Ascending aorta (tissue), 2 donors: ENCODE measurements around the gene KCNG2. TPM values are rescaled to one million over a fixed set of nuclear protein-coding genes. Genes with fewer than 3 reads are reported as not detected.

Experiments used
- DNase-seq, 2 donors: peaks; one replicate each; pipeline ENCODE4 v3.0.0-alpha.2; 2019; ENCODE audit warnings: low spot score in 2 of 2
- H3K27ac ChIP-seq, 2 donors: fragments of 200-600 bp; sonication (generic); one replicate each; pipeline ENCODE4 v1.5.1; 2016 to 2017; ENCODE audit warnings: mild to moderate bottlenecking in 1 of 2
- H3K27me3 ChIP-seq: fragments of 200-600 bp; sonication (generic); one replicate; pipeline ENCODE4 v1.5.1; 2017
- H3K36me3 ChIP-seq, 2 donors: fragments of 200-600 bp; sonication (generic); one replicate each; pipeline ENCODE4 v1.5.1; 2016
- H3K4me1 ChIP-seq, 2 donors: fragments of 200-600 bp; sonication (generic); one replicate each; pipeline ENCODE4 v1.5.1; 2016 to 2017; ENCODE audit warnings: mild to moderate bottlenecking in 1 of 2
- H3K4me3 ChIP-seq, 2 donors: fragments of 200-600 bp; sonication (generic); one replicate each; pipeline ENCODE4 v1.5.1; 2016 to 2017; ENCODE audit warnings: mild to moderate bottlenecking in 1 of 2
- H3K9me3 ChIP-seq, 2 donors: fragments of 200-600 bp; sonication (generic); one replicate each; pipeline ENCODE4 v1.5.1; 2016
- intact Hi-C: fragments of 100-400 bp; cut with DNase I; formaldehyde crosslinking; loops from one replicate; pipeline ENCODE4 v1.15.1; 2023
- total RNA-seq: library from RNA; depleted of rRNA; stranded (reverse); fragments of >200 nt; gene quantifications from one replicate; pipeline ENCODE4 v1.1.0, GENCODE V29; 2016
- TF ChIP-seq, protein P1 (sequence below), 3 experiments: fragments of 200-600 bp in 2 of 3; fragments of 450-650 bp in 1 of 3; sonication (generic) in 2 of 3; IDR thresholded peaks; one replicate each; pipeline ENCODE4 v1.5.1; 2016 to 2019; ENCODE audit warnings: antibody characterized with exemption in 3 of 3, mild to moderate bottlenecking in 1 of 3, moderate library complexity in 1 of 3

The KCNG2 gene
- total RNA-seq, 1 donor from 2014 or later = not detected

DNA sequence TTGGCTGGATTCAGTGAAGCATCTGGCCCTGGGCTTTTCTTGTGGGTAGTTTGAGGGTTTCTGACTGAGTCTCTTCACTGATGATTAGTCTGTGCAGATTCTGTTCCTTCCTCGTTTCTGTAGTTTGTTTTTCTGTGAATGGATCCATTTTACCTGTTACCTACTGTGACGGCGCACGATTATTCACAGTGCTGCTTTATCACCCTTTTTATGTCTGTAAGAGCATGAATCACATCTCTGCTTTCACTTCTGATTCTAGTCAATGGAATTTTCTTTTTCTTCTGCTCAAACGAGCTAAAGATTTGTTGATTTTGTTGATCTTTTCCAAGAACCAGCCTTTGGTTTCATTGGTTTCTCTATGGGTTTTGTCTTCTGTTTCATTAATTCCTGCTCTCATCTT, 92.9 kb downstream of the KCNG2 start:
- no peak for DNase-seq
- Histone ChIP-seq H3K4me3 (no peak overlapping the region), H3K9me3 (peaks cover 31 to 77% of the 10 kb centered on the region in 2 donors), H3K36me3 (no peaks in the 10 kb centered on the region), H3K27me3 (no peaks in the 10 kb centered on the region), H3K4me1 (no peaks in the 10 kb centered on the region), H3K27ac (no peak overlapping the region)
- intact Hi-C loops = no loop called here
- TF ChIP-seq, protein P1, sequence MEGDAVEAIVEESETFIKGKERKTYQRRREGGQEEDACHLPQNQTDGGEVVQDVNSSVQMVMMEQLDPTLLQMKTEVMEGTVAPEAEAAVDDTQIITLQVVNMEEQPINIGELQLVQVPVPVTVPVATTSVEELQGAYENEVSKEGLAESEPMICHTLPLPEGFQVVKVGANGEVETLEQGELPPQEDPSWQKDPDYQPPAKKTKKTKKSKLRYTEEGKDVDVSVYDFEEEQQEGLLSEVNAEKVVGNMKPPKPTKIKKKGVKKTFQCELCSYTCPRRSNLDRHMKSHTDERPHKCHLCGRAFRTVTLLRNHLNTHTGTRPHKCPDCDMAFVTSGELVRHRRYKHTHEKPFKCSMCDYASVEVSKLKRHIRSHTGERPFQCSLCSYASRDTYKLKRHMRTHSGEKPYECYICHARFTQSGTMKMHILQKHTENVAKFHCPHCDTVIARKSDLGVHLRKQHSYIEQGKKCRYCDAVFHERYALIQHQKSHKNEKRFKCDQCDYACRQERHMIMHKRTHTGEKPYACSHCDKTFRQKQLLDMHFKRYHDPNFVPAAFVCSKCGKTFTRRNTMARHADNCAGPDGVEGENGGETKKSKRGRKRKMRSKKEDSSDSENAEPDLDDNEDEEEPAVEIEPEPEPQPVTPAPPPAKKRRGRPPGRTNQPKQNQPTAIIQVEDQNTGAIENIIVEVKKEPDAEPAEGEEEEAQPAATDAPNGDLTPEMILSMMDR (IDR thresholded peaks at IDR 0.05) = no peak

DNA sequence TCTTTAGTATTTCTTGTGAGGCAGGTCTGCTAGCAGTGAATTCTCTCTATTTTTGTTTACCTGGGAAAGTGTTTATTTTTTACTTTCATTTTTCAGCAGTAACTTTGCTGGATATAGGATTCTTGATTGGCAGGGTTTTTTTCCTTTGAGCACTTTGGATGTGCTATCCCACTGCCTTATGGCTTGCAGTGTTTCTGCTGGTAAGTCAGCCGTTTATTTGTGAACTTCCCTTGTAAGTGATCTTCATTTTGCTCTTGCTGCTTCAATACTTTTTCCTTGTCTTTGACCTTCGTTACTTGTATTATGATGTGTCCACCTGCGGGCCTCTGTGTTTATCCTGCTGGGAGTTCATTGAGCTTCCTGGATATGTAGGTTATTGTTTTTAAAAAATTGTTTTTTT, 99.0 kb downstream of the KCNG2 start:
- no peaks in the 10 kb centered on the region for H3K27me3 ChIP-seq
- no peaks in the 10 kb centered on the region for H3K36me3 ChIP-seq
- no peaks in the 10 kb centered on the region for H3K4me1 ChIP-seq
- intact Hi-C loops = no loop called here
- DNase-seq = no peak
- peaks cover 36 to 78% of the 10 kb centered on the region in 2 donors for H3K9me3 ChIP-seq
- no peak overlapping the region for H3K4me3 ChIP-seq
- TF ChIP-seq, protein P1 (IDR thresholded peaks at IDR 0.05) = no peak
- H3K27ac ChIP-seq = no peak overlapping the region

DNA sequence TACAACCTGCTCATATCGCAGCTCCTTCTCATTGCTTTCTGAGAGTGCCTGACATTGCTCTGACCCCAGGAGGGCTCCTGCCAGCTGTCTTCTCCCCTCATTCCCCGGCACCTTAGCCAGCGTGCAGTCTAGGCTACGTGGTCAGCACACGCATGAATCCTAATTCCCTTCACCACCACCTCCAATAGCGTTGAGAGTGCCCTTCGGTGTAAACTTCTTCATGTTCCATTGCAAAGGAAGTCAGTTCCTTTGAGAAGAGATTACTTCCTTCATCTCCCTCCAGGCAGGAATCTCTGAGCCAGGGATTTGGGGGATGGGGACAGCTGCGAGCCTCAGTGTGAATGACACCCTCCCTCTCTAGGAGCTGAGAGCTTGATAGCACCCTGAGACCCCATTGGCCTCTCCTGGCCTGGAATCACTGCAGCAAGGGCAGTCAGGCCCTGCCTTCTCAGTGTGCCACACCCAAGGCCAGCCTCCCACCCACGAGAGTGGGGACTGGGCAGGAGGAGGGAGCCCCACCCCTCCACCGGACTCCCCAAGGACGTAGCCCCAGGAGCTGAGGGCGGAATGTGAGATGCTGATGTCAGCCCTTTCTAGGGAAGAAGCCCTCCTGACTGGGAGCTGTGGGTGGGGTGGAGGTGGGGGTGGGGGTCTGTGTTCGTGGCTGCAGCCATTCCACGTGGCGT, 100.3 kb downstream of the KCNG2 start:
- no peaks in the 10 kb centered on the region for H3K4me1 ChIP-seq
- peaks cover 31 to 66% of the 10 kb centered on the region in 2 donors for H3K9me3 ChIP-seq
- intact Hi-C loops = no loop called here
- peaks cover 5 to 12% of the 10 kb centered on the region in 2 donors for H3K36me3 ChIP-seq
- TF ChIP-seq, protein P1 (IDR thresholded peaks at IDR 0.05) = no peak
- H3K4me3 ChIP-seq = no peak overlapping the region
- H3K27ac ChIP-seq = no peak overlapping the region
- no peaks in the 10 kb centered on the region for H3K27me3 ChIP-seq
- DNase-seq = no peak

DNA sequence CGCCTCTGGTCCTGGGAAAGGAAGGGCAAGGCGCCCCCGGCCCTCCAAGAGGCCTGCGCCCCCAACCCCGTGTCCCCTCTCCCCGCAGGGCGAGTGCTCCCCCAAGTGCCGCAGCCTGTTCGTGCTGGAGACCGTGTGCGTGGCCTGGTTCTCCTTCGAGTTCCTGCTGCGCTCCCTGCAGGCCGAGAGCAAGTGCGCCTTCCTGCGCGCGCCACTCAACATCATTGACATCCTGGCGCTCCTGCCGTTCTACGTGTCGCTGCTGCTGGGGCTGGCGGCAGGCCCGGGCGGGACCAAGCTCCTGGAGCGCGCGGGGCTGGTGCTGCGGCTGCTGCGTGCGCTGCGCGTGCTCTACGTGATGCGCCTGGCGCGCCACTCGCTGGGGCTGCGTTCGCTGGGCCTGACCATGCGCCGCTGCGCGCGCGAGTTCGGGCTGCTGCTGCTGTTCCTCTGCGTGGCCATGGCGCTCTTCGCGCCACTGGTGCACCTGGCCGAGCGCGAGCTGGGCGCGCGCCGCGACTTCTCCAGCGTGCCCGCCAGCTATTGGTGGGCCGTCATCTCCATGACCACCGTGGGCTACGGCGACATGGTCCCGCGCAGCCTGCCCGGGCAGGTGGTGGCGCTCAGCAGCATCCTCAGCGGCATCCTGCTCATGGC, 101.3 kb downstream of the KCNG2 start:
- H3K4me3 ChIP-seq = no peak overlapping the region
- intact Hi-C loops = no loop called here
- no peak for DNase-seq
- peaks cover 15 to 22% of the 10 kb centered on the region in 2 donors for H3K36me3 ChIP-seq
- no peak overlapping the region for H3K27ac ChIP-seq
- H3K9me3 ChIP-seq = peaks cover 24 to 58% of the 10 kb centered on the region in 2 donors
- no peaks in the 10 kb centered on the region for H3K27me3 ChIP-seq
- H3K4me1 ChIP-seq = no peaks in the 10 kb centered on the region
- TF ChIP-seq, protein P1 (IDR thresholded peaks at IDR 0.05) = no peak

DNA sequence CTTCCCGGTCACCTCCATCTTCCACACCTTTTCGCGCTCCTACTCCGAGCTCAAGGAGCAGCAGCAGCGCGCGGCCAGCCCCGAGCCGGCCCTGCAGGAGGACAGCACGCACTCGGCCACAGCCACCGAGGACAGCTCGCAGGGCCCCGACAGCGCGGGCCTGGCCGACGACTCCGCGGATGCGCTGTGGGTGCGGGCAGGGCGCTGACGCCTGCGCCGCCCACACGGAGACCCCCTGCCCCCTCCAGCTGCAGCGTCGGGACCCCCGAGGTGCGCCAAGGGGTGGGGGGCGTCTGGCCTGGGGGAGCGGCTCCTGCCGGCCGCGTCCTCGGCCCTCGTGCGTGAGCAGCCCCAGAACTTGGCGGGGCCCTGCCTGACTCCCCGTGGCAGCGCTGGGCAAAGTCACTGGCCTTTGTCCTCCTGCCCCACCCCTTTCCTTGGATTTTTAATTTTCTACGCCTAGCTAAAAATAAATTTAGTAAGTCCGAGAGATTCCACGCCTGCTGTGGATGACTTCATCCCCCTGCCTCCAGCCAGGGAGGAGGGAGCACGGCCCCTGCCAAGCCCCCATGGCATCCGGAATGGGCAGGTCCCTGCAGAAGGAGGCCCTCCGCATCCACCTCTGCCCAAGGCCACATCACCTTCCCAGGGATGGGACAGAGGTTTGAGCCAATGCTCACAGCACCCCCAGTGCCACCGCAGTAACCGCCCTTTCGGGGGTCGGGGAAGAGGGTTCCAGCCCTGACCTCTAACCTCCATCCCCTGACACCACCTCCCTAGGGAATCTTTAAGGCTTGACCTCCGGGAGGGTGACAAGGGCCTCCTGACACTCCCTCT, 102.1 kb downstream of the KCNG2 start:
- TF ChIP-seq, protein P1 (IDR thresholded peaks at IDR 0.05) = no peak
- DNase-seq = no peak

More for the DNA sequence above, 102.1 kb downstream of the KCNG2 start:
- peaks cover 21 to 51% of the 10 kb centered on the region in 2 donors for H3K9me3 ChIP-seq
- no peaks in the 10 kb centered on the region for H3K27me3 ChIP-seq
- no peak overlapping the region for H3K4me3 ChIP-seq
- no peaks in the 10 kb centered on the region for H3K4me1 ChIP-seq
- intact Hi-C loops = no loop called here
- H3K27ac ChIP-seq = no peak overlapping the region
- peaks cover 16 to 29% of the 10 kb centered on the region in 2 donors for H3K36me3 ChIP-seq
